Neural progenitor cell (in vitro differentiated cells): ENCODE results near the gene JPH3.

Experiments used
- CTCF ChIP-seq: fragments of 200-600 bp; sonication (generic); IDR thresholded peaks from 2 replicates; pipeline ENCODE4 v1.5.1; 2017; ENCODE audit warnings: antibody characterized with exemption, mild to moderate bottlenecking
- EZH2 ChIP-seq: fragments of 200-600 bp; sonication (generic); IDR thresholded peaks from 2 replicates; pipeline ENCODE4 v1.6.1; 2017; ENCODE audit warnings: antibody characterized with exemption, mild to moderate bottlenecking, moderate library complexity

GRCh38 chr16:87705771-87706277, 103.5 kb downstream of the JPH3 start:
- TF ChIP-seq CTCF: no peak
- no peak for TF ChIP-seq EZH2
